ENCODE data around the gene DPYD.

The DPYD gene

DNA sequence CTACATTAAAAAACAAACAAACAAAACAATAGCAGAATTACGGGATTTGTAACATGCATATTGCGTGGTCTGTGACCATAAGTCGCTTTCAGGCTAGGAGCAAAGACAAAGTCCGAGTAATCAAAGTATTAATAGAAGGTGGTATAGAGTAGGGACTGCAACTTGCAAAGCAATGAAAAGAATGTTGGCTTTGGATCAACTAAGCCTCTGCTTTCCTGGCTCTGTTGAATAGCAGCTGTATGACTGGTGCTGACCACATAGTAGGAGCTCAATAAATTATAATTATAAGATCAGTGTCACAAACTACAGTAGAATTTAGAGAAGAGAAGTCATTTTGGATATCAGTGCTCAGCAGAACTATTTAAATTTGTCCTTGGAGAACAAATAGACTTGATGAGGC lies 586.4 kb downstream of the DPYD start:
- DNase-seq (ENCODE audit: low spot score), result no peak
- TF ChIP-seq CTCF (IDR thresholded peaks at IDR 0.05; ENCODE audit: borderline replicate concordance, control extremely low read depth, extremely low read depth, insufficient read depth, missing control alignments), result no peak
- in situ Hi-C loops (cut with MboI; ENCODE audit: low sequenced_read_pairs, unreplicated experiment), result no loop called here

- no peak for DNase-seq (ENCODE audit: low spot score)
- TF ChIP-seq CTCF (IDR thresholded peaks at IDR 0.05; ENCODE audit: borderline replicate concordance, control extremely low read depth, extremely low read depth, insufficient read depth, missing control alignments), result no peak
- in situ Hi-C loops (cut with MboI; ENCODE audit: low sequenced_read_pairs, unreplicated experiment), result no loop called here
These were observed 588.1 kb downstream of the DPYD start for GRCh38 chr1:97332716-97333115.

DNA sequence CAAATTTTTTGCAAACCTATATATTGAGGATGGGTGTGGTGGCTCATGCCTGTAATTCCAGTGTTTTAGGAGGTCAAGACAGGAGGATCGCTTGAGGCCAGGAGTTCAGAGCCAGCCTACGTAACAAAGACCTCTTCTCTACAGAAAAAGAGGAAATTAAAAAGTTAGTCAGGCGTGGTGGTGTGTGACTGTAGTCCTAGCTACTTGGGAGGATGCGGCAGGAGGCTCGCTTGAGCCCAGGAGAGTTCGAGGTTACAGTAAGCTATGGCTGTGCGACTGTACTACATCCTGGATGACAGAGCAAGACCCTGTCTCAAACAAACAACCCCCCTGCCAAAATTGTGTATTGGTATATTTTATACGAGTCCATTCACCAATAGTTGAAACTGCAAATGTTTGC lies 589.7 kb downstream of the DPYD start:
- no peak for TF ChIP-seq CTCF (IDR thresholded peaks at IDR 0.05; ENCODE audit: borderline replicate concordance, control extremely low read depth, extremely low read depth, insufficient read depth, missing control alignments)
- DNase-seq (ENCODE audit: low spot score), result no peak
- in situ Hi-C loops (cut with MboI; ENCODE audit: low sequenced_read_pairs, unreplicated experiment), result no loop called here

DNA sequence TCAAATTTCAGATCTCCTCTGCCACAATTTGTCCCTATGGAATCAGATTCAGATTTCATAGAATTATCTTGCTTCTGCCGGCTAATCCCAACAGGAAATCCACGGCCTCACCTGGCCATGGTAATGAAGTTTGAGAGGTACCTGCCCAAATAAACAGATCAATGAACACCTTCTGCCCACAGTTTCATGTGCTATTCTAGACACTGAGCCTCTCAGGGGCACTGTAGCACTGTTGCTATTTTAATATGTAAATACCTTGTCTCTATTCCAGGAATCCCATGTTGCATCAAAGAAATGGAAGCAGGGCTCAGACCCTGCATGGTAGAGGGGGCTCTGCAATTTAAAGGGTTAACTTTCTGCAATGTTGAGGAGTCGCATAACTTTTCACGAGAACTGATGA lies 606.1 kb downstream of the DPYD start:
- no peak for TF ChIP-seq CTCF (IDR thresholded peaks at IDR 0.05; ENCODE audit: borderline replicate concordance, control extremely low read depth, extremely low read depth, insufficient read depth, missing control alignments)
- in situ Hi-C loops (cut with MboI; ENCODE audit: low sequenced_read_pairs, unreplicated experiment), result no loop called here
- DNase-seq (ENCODE audit: low spot score), result no peak

- in situ Hi-C loops (cut with MboI; ENCODE audit: low sequenced_read_pairs, unreplicated experiment), result no loop called here
- TF ChIP-seq CTCF (IDR thresholded peaks at IDR 0.05; ENCODE audit: borderline replicate concordance, control extremely low read depth, extremely low read depth, insufficient read depth, missing control alignments), result no peak
- DNase-seq (ENCODE audit: low spot score), result no peak
These were observed 612.7 kb downstream of the DPYD start for GRCh38 chr1:97308131-97308530.

DNA sequence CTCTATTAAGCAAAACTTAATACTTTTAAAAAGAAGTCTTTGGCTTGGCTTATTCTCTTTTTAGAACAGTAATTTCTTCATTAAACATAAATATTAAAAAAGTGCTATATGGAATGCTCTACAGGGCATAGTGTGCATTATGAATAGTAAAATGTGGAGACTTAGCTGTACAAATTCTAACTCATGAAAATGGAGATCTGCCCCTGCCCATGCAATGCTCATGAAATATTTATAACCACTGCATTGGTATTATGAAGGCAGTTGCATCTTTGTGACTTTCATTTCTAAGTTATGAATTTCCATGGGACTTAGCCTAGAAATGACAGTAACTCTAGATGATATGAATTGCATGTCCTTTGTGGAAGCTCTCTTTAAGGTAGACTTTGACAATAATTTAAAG lies 613.3 kb downstream of the DPYD start:
- DNase-seq (ENCODE audit: low spot score), result no peak
- in situ Hi-C loops (cut with MboI; ENCODE audit: low sequenced_read_pairs, unreplicated experiment), result no loop called here
- TF ChIP-seq CTCF (IDR thresholded peaks at IDR 0.05; ENCODE audit: borderline replicate concordance, control extremely low read depth, extremely low read depth, insufficient read depth, missing control alignments), result no peak

DNA sequence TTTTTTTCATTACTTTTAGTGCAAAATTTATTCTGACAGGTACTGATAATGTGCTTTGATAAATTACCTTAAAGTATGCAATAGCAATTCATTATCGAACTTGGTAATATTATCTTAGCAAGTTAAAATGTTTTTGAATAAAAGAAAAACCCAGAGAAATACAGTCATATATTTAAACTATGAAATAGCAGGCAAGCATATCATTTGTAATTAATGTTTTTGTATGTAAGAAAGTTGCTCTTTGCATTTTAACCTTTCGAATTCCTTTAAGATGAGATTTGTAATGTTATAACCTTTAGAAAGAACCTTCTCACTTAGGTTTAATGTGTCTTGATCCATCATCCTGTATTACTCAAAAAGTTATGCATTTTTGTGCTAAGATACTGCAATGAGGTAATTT lies 613.7 kb downstream of the DPYD start:
- TF ChIP-seq CTCF (IDR thresholded peaks at IDR 0.05; ENCODE audit: borderline replicate concordance, control extremely low read depth, extremely low read depth, insufficient read depth, missing control alignments), result no peak
- DNase-seq (ENCODE audit: low spot score), result no peak
- in situ Hi-C loops (cut with MboI; ENCODE audit: low sequenced_read_pairs, unreplicated experiment), result no loop called here
